Measurements from ENCODE around the gene PHLDB1.

DNA sequence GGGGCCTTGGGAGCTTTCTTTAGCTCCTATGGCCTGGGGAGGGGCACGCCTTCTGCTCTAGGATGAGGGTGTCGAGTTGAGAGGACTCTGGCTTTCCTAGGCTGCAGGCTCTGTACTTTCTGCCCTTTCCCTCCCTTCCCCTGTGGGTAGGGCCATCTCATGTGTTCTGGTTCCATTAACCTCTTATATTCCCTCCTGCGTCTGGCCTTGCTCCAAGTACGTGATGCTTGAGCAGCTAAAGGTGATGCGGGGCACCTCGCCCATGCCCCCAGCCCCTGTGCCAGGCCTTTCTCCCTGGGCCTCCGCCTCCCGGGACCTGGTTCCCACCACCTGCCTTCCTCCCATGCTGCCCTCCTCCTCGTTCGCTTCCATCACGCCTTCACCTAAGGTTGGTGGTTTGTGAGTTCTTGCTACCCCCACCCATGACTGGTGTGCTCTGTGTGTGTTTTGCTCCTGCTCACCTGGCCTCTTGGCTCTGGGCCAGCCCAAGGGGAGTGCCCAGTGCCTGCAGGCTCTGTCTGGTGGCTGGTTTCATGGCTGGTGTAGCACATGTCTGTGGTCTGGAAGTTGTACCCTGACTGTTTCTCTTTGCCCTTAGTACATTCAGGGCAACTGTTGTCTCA is 34.1 kb downstream of the PHLDB1 start:
- TF ChIP-seq, protein P1, sequence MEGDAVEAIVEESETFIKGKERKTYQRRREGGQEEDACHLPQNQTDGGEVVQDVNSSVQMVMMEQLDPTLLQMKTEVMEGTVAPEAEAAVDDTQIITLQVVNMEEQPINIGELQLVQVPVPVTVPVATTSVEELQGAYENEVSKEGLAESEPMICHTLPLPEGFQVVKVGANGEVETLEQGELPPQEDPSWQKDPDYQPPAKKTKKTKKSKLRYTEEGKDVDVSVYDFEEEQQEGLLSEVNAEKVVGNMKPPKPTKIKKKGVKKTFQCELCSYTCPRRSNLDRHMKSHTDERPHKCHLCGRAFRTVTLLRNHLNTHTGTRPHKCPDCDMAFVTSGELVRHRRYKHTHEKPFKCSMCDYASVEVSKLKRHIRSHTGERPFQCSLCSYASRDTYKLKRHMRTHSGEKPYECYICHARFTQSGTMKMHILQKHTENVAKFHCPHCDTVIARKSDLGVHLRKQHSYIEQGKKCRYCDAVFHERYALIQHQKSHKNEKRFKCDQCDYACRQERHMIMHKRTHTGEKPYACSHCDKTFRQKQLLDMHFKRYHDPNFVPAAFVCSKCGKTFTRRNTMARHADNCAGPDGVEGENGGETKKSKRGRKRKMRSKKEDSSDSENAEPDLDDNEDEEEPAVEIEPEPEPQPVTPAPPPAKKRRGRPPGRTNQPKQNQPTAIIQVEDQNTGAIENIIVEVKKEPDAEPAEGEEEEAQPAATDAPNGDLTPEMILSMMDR (IDR thresholded peaks at IDR 0.05; ENCODE audit: low read length) = no peak
- no peak for TF ChIP-seq EZH2 (IDR thresholded peaks at IDR 0.05; ENCODE audit: borderline replicate concordance, low read length)

Data from OCI-LY1 (cell line).